Measurements from ENCODE around the gene VAC14.

- TF ChIP-seq CTCF (IDR thresholded peaks at IDR 0.05) = no peak
- TF ChIP-seq POLR2A (IDR thresholded peaks at IDR 0.05) = no peak
These were observed 90.3 kb downstream of the VAC14 start for GRCh38 chr16:70710422-70711210.
